ENCODE measurements around the gene ERBIN.
A peak's percentile ranks its signal among the peaks of the same experiment; 100 is the strongest.
"Not testable (repeated sequence)": the region's sequence is repeated elsewhere in the genome, so short reads cannot be mapped to it uniquely, and the experiment has no call there.

ERBIN gene, protein sequence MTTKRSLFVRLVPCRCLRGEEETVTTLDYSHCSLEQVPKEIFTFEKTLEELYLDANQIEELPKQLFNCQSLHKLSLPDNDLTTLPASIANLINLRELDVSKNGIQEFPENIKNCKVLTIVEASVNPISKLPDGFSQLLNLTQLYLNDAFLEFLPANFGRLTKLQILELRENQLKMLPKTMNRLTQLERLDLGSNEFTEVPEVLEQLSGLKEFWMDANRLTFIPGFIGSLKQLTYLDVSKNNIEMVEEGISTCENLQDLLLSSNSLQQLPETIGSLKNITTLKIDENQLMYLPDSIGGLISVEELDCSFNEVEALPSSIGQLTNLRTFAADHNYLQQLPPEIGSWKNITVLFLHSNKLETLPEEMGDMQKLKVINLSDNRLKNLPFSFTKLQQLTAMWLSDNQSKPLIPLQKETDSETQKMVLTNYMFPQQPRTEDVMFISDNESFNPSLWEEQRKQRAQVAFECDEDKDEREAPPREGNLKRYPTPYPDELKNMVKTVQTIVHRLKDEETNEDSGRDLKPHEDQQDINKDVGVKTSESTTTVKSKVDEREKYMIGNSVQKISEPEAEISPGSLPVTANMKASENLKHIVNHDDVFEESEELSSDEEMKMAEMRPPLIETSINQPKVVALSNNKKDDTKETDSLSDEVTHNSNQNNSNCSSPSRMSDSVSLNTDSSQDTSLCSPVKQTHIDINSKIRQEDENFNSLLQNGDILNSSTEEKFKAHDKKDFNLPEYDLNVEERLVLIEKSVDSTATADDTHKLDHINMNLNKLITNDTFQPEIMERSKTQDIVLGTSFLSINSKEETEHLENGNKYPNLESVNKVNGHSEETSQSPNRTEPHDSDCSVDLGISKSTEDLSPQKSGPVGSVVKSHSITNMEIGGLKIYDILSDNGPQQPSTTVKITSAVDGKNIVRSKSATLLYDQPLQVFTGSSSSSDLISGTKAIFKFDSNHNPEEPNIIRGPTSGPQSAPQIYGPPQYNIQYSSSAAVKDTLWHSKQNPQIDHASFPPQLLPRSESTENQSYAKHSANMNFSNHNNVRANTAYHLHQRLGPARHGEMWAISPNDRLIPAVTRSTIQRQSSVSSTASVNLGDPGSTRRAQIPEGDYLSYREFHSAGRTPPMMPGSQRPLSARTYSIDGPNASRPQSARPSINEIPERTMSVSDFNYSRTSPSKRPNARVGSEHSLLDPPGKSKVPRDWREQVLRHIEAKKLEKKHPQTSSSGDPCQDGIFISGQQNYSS (N-terminal part only)

DNA sequence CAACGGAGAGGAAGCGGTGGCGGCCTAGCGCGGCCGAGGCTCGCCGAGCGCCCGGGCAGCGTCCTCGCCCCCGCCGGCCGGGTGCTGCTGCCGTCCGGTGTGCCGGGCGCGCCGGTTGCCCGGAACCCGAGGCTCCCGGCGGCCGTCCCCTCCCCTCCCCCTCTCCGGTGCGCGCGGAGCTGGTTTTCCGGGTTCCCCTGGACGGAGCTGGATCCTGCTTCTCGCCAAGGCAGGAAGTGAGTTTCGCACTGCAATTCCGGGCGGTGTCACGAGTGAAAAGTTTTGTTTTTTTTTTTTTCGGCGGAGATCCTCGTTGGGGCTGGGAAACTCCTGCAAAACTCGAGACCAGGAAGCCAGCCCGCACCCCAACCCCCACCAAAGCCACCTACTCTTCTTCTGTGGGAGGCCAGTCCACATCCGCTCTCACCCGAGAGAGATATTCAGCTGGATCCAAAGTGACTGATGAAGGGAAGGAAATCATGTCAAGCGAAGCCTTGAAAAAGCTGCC, at the start of gene ERBIN:
ERBIN (plus strand) TSS at position 300 of the 508 bp plus-strand sequence. CDS start 66,144 bp downstream, outside the sequence.
- Histone ChIP-seq H3K36me3 (ENCODE audit: insufficient read depth, low read length) (no peaks in the 10 kb centered on the region), H3K4me1 (ENCODE audit: insufficient read depth, low read length) (peaks cover 19% of the 10 kb centered on the region; the same call in 1 of the 2 replicates), H3K9me3 (ENCODE audit: control insufficient read depth, insufficient read depth, low read length) (no peaks in the 10 kb centered on the region), H3K9ac (ENCODE audit: low read depth, low read length) (peak within 1 kb of the TSS; percentile 98)

DNA sequence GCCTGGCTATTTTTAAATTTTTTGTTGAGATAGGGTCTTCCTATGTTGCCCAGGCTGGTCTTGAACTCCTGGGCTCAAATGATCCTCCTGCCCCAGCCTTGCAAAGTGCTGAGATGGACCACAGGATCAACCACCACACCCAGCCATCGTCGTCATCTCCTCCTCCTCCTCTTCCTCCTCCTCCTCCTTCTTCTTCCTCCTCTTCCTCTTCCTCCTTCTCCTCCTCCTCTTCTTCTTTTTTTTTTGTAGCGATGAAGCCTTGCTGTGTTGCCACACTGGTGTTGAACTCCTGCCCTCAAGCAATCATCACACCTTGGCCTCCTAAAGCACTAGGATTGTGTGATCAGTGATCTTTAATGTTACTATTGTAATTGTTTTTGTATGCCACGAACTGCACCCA, 49.4 kb upstream of the ERBIN start:
- Histone ChIP-seq H3K9ac (ENCODE audit: low read depth, low read length) (no peak overlapping the region), H3K4me1 (ENCODE audit: insufficient read depth, low read length) (no peaks in the 10 kb centered on the region), H3K9me3 (ENCODE audit: control insufficient read depth, insufficient read depth, low read length) (no peaks in the 10 kb centered on the region; the same call in 1 of the 2 replicates), H3K36me3 (ENCODE audit: insufficient read depth, low read length) (no peaks in the 10 kb centered on the region)

DNA sequence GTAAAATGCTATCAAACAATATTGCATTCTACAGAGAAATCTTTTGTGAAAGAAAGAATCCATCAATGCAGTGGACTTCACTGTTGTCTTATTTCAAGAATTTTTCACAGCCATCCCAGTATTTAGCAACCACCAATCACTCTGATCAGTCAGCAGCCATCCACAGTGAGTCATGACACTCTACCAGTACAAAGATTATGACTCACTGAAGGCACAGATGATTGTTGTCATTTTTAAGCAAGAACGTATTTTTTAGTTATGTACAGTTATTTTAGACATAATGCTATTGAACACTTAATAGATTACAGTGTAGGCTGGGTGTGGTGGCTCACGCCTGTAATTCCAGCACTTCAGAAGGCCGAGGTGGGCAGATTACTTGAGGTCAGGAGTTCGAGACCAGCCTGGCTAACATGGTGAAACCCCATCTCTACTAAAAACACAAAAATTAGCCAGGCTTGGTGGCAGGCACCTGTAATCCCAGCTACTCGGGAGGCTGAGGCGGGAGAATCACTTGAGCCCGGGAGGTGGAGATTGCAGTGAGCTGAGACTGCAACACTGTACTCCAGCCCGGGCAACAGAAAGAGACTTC, 46.6 kb upstream of the ERBIN start:
- H3K4me1 ChIP-seq (ENCODE audit: insufficient read depth, low read length); H3K9me3 ChIP-seq (ENCODE audit: control insufficient read depth, insufficient read depth, low read length); H3K9ac ChIP-seq (ENCODE audit: low read depth, low read length); H3K36me3 ChIP-seq (ENCODE audit: insufficient read depth, low read length): not testable (repeated sequence)

DNA sequence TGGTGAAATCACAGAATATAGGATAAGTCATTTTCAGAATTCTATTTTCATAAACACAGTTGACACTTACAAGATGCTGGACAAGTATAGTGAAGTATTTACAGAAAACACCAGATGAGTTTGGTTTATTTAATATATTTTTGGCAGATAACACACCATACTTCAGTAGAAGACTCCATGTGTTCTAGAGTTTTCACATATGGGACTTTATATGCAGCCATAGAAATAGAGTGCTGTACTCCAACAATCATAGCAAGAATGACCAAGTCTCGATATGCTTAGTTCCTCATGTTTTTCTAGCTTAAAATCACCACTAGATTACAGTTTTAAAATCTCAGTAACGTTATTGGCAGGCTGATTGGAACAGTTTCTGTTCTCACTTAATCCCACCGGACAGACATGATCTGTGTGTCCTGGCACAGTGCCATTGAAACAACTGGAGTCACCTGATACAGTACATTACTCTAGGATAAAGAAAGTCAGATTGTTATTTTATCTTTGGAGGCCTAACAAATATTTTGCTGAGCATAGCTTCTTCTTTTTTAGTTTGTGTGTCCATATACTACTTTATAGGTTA, 45.8 kb upstream of the ERBIN start:
- Histone ChIP-seq H3K36me3 (ENCODE audit: insufficient read depth, low read length) (no peaks in the 10 kb centered on the region), H3K4me1 (ENCODE audit: insufficient read depth, low read length) (0 out of 2 replicates have a peak, but pooled peaks cover 3% of the 10 kb centered on the region), H3K9me3 (ENCODE audit: control insufficient read depth, insufficient read depth, low read length) (no peaks in the 10 kb centered on the region; the same call in 1 of the 2 replicates), H3K9ac (ENCODE audit: low read depth, low read length) (no peak overlapping the region)

DNA sequence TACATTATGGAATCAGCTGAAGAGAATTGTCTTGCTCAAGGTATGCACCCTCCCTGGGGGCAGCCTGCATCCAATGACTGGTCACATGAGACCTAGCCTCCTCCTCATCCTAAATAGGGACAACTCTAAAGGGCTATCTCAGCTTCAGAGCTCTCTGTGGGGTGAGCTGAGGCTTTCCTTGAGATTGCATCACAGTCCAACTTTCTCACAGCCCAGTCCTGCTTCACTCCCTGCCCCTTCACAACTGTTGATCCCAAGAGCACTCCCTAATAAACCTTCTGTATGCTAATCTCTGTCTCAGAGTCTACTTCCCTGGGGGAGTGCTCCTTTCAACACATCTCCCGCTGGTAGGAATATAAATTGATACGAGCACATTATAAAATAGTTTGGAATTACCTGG, 44.1 kb upstream of the ERBIN start:
- H3K36me3 ChIP-seq (ENCODE audit: insufficient read depth, low read length), result no peaks in the 10 kb centered on the region

DNA sequence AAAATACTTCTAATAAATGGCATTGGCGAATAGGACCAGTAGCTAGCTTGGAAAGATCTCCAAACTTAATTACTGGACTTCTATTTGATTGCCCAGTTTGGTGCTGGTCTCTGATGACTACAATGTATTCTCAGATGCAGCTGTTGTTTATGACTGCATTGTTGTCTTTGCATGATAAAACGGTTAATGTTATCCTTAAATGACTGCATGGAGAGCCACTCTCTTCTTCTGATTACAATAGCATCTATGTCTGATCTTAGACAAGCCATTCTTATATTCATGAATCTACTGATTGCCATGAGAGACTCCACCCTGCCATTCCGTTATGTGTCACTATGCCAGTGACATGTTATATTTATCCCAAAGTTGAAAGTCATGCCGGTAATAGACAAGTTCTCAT, 42.9 kb upstream of the ERBIN start:
- Histone ChIP-seq H3K9ac (ENCODE audit: low read depth, low read length) (no peak overlapping the region), H3K4me1 (ENCODE audit: insufficient read depth, low read length) (peaks cover 8% of the 10 kb centered on the region; the same call in 1 of the 2 replicates), H3K9me3 (ENCODE audit: control insufficient read depth, insufficient read depth, low read length) (no peaks in the 10 kb centered on the region), H3K36me3 (ENCODE audit: insufficient read depth, low read length) (no peaks in the 10 kb centered on the region)

More for the DNA sequence above, 44.1 kb upstream of the ERBIN start:
- no peaks in the 10 kb centered on the region; the same call in 1 of the 2 replicates for H3K9me3 ChIP-seq (ENCODE audit: control insufficient read depth, insufficient read depth, low read length)
- no peak overlapping the region for H3K9ac ChIP-seq (ENCODE audit: low read depth, low read length)
- H3K4me1 ChIP-seq (ENCODE audit: insufficient read depth, low read length), result peaks cover 8% of the 10 kb centered on the region; the same call in 1 of the 2 replicates

DNA sequence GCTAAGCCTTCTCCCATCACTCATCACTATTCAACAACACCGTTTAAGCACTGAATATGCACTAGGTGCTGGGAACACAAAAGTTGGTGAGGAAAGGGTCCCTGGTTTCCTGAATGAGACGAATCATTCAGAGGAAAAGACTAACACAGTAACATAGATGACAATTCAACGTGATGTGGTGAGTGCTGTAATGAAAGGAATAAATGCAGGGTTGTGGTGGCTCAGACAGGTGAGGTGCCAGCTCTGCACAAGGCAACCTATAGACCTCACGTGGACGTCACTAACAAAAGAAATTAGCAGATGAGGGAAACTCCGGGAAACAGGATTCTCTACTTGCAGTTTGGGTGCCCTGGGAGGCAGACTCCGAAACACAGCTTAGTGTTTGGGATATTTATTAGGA, 40.0 kb upstream of the ERBIN start:
- Histone ChIP-seq H3K36me3 (ENCODE audit: insufficient read depth, low read length) (no peaks in the 10 kb centered on the region), H3K9me3 (ENCODE audit: control insufficient read depth, insufficient read depth, low read length) (no peaks in the 10 kb centered on the region), H3K9ac (ENCODE audit: low read depth, low read length) (no peak overlapping the region), H3K4me1 (ENCODE audit: insufficient read depth, low read length) (peaks cover 8% of the 10 kb centered on the region; the same call in 1 of the 2 replicates)

DNA sequence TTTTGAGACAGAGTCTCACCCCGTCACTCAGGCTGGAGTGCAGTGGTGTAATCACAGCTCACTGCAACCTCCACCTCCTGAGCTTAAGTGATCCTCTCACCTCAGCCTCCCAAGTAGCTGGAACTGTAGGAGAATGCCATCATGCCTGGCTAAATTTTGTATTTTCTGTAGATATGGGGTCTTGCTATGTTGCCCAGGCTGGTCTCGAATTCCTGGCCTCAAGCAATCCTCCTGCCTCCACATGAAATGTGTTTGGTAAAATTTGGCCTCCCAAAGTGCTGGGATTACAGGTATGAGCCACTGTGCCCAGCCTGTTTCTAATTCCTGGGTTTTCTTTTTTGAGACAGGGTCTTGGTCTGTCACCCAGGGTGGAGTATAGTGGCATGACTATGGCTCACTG, 34.4 kb upstream of the ERBIN start:
- not testable (repeated sequence) for H3K9me3 ChIP-seq (ENCODE audit: control insufficient read depth, insufficient read depth, low read length); H3K4me1 ChIP-seq (ENCODE audit: insufficient read depth, low read length); H3K9ac ChIP-seq (ENCODE audit: low read depth, low read length); H3K36me3 ChIP-seq (ENCODE audit: insufficient read depth, low read length)

DNA sequence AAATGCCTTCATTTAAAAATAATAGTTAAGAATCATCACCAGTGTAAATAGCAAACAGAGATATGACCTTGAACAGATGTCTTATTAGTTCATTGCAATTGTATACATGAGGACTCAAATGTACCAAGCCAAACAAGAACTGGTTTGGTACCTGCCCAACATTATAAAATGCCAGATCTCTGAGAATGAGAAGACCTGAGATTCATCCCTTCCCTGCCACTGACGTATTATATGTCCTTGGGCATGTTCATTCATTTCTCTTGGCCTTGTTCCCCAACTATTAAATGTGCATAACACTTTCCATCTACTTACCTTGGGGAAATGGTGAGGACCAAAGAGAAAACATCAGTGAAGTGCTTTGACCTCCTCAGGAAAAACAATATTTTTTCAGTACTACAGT, 33.6 kb upstream of the ERBIN start:
- Histone ChIP-seq H3K4me1 (ENCODE audit: insufficient read depth, low read length) (peaks cover 8% of the 10 kb centered on the region), H3K36me3 (ENCODE audit: insufficient read depth, low read length) (no peaks in the 10 kb centered on the region), H3K9me3 (ENCODE audit: control insufficient read depth, insufficient read depth, low read length) (no peaks in the 10 kb centered on the region), H3K9ac (ENCODE audit: low read depth, low read length) (no peak overlapping the region)

DNA sequence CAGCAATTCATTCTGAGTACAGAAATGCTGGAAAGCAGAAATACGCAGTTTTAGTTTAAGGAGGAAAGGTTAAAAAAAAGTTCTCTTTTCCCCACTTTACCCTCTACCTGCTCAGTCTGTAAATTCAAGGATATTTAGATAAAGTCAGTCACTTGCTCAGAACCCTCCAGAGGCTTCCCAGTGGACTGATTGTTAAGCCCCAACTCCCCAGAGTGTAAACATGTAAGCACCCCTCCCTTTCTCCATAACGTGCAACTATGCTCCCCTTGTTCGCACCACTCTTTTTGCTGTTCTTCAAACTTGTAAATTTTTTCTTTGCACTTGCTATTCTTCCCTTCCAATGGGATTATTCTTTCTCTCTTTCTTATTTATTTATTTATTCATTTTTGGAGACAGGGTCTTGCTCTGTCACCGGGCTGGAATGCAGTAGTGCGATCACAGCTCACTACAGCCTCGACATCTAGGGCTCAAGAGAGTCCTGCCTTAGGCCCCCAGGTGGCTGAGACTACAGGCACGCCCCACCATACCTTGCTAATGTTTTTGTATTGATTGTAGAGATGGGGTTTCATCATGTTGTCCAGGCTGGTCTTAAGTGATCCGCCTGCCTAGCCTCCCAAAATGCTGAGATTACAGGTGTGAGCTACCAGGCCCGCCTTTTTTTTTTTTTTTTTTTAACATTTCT, 32.5 kb upstream of the ERBIN start:
- Histone ChIP-seq H3K9ac (ENCODE audit: low read depth, low read length) (no peak overlapping the region), H3K4me1 (ENCODE audit: insufficient read depth, low read length) (peaks cover 8% of the 10 kb centered on the region), H3K9me3 (ENCODE audit: control insufficient read depth, insufficient read depth, low read length) (no peaks in the 10 kb centered on the region), H3K36me3 (ENCODE audit: insufficient read depth, low read length) (no peaks in the 10 kb centered on the region)

DNA sequence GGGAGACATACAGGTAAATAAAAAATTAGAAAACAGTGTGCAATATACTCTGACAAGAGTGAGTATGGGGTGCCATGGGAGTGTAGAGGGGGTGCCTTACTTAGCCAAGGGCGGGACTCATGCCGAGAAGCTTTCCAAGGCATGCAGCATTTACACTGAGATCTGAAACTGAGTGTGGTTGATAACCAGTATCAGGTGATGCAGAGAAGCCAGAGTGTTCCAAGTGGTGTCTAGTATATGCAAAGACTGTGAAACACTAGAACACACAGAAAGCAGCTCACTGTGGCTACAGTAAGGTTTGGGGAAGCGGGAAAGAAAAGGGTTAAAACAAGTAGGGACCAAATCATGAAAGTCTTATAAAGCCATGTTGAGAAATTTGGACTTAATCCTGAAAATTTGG, 30.5 kb upstream of the ERBIN start:
- Histone ChIP-seq H3K4me1 (ENCODE audit: insufficient read depth, low read length) (peaks cover 8% of the 10 kb centered on the region), H3K9ac (ENCODE audit: low read depth, low read length) (no peak overlapping the region), H3K36me3 (ENCODE audit: insufficient read depth, low read length) (no peaks in the 10 kb centered on the region), H3K9me3 (ENCODE audit: control insufficient read depth, insufficient read depth, low read length) (no peaks in the 10 kb centered on the region)

DNA sequence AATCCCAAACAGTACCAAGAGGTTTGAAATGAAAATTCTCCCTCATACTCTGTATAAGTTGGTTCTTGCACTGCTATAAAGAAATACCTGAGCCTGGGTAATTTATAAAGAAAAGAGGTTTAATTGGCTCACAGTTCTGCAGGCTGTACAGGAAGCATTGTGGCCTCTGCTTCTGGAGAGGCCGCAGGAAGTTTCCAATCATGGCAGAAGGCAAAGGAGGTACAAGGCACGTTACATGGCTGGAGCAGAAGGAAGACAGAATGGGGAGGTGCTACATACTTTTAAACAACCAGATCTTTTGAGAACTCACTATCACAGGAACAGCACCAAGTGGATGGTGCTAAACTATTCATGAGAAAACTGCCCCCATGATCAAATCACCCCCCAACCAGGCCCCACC, 25.6 kb upstream of the ERBIN start:
- Histone ChIP-seq H3K9me3 (ENCODE audit: control insufficient read depth, insufficient read depth, low read length) (no peaks in the 10 kb centered on the region), H3K9ac (ENCODE audit: low read depth, low read length) (no peak overlapping the region), H3K36me3 (ENCODE audit: insufficient read depth, low read length) (no peaks in the 10 kb centered on the region), H3K4me1 (ENCODE audit: insufficient read depth, low read length) (no peaks in the 10 kb centered on the region)

DNA sequence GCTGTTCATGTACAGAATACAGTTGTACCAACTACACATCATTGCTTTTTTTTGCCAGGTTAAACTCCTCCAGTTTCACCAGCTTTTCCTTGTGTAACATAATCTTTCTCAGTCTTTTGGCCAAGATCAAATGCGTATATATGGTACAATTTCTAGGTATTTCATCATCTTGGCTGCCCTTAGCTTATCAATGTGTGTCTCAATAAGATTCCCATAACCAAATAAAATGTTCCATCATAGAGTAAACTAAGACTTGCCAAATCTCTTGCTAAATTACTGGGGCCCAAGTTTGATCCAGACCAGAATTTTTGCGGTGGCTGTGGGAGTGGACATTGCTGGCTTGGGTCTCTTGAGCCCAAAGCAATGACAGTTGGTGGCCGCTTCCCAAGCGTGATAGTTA, 24.3 kb upstream of the ERBIN start:
- Histone ChIP-seq H3K9ac (ENCODE audit: low read depth, low read length) (no peak overlapping the region), H3K4me1 (ENCODE audit: insufficient read depth, low read length) (no peaks in the 10 kb centered on the region), H3K9me3 (ENCODE audit: control insufficient read depth, insufficient read depth, low read length) (no peaks in the 10 kb centered on the region), H3K36me3 (ENCODE audit: insufficient read depth, low read length) (no peaks in the 10 kb centered on the region)
